GM21515 (cell line): ENCODE data around the gene PCAT6.

ENCODE experiments used
- ATAC-seq: cut with Tn5 transposase; IDR thresholded peaks from one replicate; pipeline ENCODE4 v1.9.1; 2021; ENCODE audit not compliant: unreplicated experiment

Gene PCAT6

GRCh38 chr1:202844259-202844658, 33.5 kb downstream of the PCAT6 start:
- ATAC-seq: no peak

DNA sequence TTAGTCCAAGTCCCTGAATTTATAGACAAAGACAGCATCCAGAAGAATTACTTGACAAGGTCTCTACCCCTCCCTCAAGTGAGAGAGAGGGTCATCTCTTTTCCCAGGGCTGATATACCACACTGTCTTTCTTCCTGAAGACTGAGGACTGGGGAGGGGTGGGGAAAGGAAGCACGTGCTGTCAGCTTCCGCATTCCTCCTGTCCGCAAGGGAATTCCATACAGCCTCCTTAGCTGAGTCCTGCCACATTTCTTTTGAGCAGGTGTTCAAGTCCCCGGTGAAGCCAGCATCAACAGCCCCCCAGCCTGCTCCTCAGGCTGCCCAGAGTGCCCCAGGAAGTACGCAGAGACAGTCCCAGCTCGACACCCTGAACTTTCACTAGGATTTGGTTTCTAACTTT, 34.2 kb downstream of the PCAT6 start:
- no peak for ATAC-seq

- ATAC-seq: peak; percentile 72
These were observed 37.4 kb downstream of the PCAT6 start for GRCh38 chr1:202848191-202848542.

DNA sequence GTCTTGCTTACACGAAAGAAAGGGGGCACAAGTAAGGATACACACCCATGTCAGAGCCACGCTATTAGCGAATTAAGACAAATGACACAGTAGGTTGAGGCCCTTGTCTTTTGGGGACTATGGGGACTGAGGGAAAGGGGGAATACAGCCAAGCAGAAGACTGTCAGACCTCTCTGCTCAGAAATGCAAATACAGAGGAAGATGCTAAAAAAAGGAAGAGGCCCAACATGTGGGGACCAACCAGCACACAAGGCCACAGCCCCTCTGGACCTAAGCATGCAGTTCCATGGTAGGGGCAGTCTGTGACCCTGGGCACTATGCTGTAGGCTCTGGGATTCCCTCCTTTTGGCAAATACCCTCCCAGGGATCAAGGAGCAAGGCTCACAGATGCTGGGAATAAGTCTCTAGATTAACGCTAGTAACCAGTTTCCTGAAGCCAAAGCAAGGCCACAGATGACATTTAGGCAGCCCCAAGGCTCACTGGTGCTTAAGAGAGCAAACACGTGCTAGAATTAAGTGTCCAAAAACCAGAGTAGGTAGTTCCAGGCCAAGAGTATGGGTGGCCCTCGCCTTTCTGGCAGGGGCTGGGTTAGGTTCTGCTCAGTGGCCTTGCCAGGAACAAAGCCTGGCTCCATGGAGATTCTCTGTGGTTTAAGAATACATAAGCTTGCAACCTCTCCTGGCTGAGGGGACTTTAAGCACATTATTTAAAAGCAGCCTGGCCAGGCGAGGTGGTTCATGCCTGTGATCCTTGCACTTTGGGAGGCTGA, 40.0 kb downstream of the PCAT6 start:
- ATAC-seq: no peak

GRCh38 chr1:202852163-202852904, 41.6 kb downstream of the PCAT6 start:
- no peak for ATAC-seq

- ATAC-seq: no peak
These were observed 44.0 kb downstream of the PCAT6 start for GRCh38 chr1:202854787-202855186.

GRCh38 chr1:202856014-202856413, 45.3 kb downstream of the PCAT6 start:
- no peak for ATAC-seq

DNA sequence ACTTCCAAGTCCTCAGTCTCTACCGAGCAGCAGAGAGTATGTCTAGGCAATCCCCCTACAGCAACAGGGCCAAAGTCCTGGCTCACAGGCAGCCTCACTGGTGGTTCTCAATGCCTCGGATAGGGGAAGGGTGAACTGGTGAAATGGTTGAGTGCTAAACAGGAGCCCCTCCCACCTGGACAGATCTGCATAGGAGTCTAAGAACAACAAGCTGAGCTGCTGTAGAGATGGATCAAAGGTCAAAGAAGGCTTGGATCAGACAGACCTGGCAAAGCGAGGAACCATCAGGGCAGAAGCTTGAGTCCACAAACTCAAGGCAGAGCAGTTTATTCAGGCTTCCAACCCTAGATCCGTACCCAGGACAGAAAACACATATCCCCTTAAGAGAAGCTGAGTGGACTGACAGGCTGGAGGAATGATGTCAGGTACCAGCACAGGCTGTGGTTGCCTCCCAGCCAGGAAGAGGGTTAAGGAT, 46.4 kb downstream of the PCAT6 start:
- no peak for ATAC-seq

GRCh38 chr1:202858331-202858730, 47.6 kb downstream of the PCAT6 start:
- no peak for ATAC-seq

GRCh38 chr1:202858789-202859414, 48.1 kb downstream of the PCAT6 start:
- ATAC-seq: no peak

GRCh38 chr1:202860744-202861419, 50.1 kb downstream of the PCAT6 start:
- no peak for ATAC-seq
